ENCODE results near the gene BGN.

Gene BGN

GRCh38 chrX:153481043-153481442, 13.7 kb upstream of the BGN start:
- in situ Hi-C loops (cut with MboI; ENCODE audit: low sequenced_read_pairs) = no loop called here

GRCh38 chrX:153482376-153483015, 12.3 kb upstream of the BGN start:
- in situ Hi-C loops (cut with MboI; ENCODE audit: low sequenced_read_pairs) = no loop called here

DNA sequence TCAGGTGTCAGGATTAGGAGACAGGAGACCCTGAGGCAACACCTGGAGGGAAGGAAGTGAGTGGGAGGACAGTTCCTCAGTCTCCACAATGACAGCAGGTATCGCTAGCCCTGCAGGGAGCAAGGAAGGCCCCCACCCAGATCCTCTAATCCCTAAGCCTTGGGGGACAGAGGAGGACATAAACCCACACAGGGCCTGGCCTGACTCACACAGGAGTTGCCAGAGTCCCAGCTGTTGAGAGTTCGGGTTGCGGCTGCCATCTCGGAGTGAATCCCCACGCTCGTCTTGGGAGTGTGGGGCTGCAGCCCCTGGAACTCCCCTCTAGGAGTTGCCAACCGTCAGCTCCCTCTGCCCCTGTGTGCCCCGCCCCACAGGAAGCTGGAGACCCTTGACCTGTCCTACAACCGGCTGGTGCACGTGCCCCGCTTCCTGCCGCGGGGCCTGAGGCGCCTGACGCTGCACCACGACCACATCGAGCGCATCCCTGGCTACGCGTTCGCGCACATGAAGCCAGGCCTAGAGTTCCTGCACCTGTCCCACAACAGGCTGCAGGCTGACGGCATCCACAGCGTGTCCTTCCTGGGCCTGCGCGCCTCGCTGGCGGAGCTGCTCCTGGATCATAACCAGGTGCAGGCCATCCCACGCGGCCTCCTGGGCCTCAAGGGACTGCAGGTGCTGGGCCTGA, 9.2 kb upstream of the BGN start:
- in situ Hi-C loops (cut with MboI; ENCODE audit: low sequenced_read_pairs) = no loop called here

GRCh38 chrX:153486171-153486570, 8.6 kb upstream of the BGN start:
- in situ Hi-C loops (cut with MboI; ENCODE audit: low sequenced_read_pairs) = no loop called here

GRCh38 chrX:153487590-153488071, 7.1 kb upstream of the BGN start:
- in situ Hi-C loops (cut with MboI; ENCODE audit: low sequenced_read_pairs) = no loop called here

DNA sequence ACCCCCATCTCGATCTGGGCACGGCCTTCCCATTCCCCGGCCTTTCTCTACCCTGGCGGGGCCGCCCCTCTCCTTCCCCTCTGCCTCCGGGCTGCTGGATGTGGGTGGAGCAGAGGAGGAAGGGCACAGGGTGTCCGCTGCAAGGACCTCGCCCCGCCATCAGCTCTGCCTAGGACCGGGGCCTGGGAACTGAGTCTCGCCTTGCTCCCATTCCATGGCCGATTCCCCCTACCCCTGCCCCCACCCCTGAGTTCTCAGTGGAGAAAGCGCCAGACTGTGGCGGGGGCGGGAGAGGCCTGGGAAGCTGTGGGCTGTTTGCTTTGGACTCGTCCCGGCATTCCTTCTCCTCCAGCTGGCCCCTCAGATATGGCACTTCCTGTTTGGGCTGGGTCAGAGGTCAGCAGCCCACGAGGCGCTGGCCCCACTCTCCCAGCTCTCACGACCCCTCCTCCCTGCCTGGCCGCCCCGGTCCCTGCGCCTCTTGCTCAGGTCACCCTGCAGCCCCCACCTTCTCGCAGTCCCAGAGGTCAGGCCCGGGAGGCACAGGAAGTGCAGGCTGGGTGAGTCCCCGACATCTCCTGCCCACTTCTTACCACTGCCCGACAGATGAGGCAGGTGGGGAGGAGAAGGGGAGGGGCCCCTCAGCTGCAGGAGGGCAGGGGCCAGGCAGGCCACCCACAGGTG, 6.4 kb upstream of the BGN start:
- in situ Hi-C loops (cut with MboI; ENCODE audit: low sequenced_read_pairs) = no loop called here

GRCh38 chrX:153490217-153490930, 4.4 kb upstream of the BGN start:
- in situ Hi-C loops (cut with MboI; ENCODE audit: low sequenced_read_pairs) = no loop called here

DNA sequence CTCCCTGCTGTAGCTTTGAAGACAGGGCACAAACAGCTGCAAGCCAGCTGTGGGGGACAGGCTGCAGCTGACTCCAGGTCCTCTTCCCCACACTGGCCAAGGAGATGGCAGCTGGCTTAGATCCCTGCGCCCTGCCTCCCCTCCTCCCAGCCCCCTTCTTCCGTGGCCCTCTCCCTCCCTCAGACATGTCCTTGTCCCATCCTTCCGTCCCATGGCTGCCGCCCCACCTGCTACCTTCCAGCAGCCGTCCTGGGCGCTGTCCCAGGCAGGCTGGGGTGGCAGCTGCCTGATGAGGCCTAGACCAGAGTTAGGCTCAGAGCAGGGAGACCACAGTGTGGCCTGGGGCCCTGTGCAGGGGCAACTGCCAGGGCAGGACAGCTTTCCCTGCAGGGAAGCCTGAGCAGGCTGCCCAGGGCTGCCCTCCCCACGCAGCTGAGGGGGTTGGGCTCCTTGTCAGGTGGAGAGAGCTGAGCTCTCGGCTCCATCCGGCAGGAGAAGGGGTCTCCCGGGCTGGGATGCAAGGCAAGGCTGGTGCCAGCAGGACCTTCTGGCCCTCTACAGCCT, 3.3 kb upstream of the BGN start:
- in situ Hi-C loops (cut with MboI; ENCODE audit: low sequenced_read_pairs) = no loop called here

GRCh38 chrX:153491918-153492317, 2.9 kb upstream of the BGN start:
- in situ Hi-C loops (cut with MboI; ENCODE audit: low sequenced_read_pairs) = no loop called here

DNA sequence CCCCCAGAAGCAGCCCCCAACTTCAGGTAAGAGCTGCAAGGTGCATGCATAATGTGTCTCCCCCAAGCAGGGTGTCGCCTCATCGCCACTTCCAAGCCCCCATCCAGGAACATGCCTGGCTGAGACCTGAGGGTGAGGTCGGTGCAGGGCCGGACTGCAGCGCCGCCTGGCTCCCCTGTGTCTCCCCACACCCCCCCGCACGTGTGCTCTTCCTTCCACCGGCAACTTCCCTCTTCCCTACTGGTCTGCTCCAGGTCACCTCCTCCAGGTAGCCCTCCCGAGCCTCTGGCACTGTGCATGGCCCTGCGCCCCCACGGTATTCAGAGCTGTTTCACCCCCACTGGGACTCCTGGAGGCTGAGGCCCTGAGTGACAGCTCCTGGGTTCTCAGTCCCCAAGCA, 2.2 kb upstream of the BGN start:
- in situ Hi-C loops (cut with MboI; ENCODE audit: low sequenced_read_pairs) = no loop called here

GRCh38 chrX:153493085-153493484, 1.7 kb upstream of the BGN start:
- in situ Hi-C loops (cut with MboI; ENCODE audit: low sequenced_read_pairs) = no loop called here

GRCh38 chrX:153494061-153494460, 719 bp upstream of the BGN start:
- in situ Hi-C loops (cut with MboI; ENCODE audit: low sequenced_read_pairs) = no loop called here

DNA sequence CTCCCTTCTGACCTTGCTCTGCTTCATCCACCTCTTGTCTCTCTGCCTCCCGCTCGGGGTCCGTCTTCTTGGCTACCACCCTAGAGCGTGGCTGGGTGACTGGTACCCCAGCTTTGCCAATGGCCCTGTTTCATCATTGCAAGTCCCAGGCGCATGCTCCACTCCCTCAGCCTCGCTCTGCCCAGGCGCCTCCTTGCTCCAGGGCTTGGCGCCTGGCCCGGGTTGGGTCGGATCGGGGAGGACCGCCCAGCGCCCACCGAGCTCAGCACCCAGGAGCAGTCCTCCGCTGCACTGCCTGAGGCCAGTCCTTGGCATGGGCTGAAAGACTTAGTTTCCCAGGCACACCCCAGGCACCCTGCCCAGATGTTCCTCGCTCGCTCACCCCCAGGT, 577 bp downstream of the BGN start:
- in situ Hi-C loops (cut with MboI; ENCODE audit: low sequenced_read_pairs) = no loop called here

DNA sequence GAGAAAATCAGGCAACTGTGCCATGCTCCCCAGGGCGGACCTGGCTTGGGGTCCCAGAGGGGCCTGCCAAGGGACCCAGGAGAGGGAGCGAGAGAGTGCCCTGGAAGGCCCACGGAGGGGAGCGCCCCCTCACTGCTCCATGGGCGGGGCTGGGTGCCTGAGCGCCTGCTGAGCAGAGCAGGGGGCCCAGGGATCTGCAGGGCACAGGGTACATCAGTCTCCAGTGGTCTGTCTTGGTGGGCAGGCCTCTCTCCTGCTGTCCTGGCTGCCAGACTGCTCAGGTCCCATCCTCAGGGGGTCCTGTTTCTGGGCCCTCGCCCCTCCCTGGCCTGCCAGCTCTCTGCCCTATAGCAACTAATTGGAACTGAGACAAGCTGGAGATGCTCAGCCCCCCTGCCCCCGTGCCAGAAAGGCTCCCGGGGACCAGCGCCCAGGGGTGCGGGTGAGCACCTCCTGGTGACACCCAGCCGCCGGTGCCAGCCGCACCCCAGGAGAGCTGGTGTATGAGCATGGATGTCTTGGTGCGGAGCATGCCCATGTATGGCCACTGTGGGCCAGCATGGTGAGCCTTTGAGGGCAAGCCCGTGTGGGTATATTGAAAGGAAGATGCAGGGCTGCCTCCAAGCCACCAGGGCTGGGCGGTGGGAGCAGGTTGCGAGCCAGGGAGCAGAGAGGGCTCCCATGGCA, 1.3 kb downstream of the BGN start:
- in situ Hi-C loops (cut with MboI; ENCODE audit: low sequenced_read_pairs) = no loop called here

GRCh38 chrX:153496590-153496959, 1.8 kb downstream of the BGN start:
- in situ Hi-C loops (cut with MboI; ENCODE audit: low sequenced_read_pairs) = no loop called here

GRCh38 chrX:153498453-153498852, 3.7 kb downstream of the BGN start:
- in situ Hi-C loops (cut with MboI; ENCODE audit: low sequenced_read_pairs) = no loop called here

DNA sequence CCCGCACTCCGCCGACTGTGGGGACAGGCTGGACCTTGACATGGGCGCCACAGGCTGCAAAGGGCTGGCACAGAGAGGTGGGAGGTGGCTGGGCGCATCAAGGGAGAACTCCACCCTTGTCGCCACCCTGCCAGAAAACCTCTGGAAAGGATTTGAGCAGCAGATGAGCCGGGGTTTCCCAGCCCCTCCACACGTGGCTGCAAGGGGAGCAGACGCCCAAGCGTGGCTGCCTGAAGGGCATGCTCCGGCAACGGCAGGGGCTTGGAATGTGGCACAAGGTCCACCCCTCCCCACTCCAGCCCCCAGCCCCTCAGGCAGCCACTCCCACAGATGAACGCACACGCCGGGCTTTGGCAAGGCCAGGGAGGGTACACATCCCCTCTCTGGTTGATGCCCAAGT, 4.6 kb downstream of the BGN start:
- in situ Hi-C loops (cut with MboI; ENCODE audit: low sequenced_read_pairs) = no loop called here

GRCh38 chrX:153499876-153500275, 5.1 kb downstream of the BGN start:
- in situ Hi-C loops (cut with MboI; ENCODE audit: low sequenced_read_pairs) = no loop called here

GRCh38 chrX:153500676-153501280, 6.0 kb downstream of the BGN start:
- in situ Hi-C loops (cut with MboI; ENCODE audit: low sequenced_read_pairs) = no loop called here

- in situ Hi-C loops (cut with MboI; ENCODE audit: low sequenced_read_pairs) = no loop called here
Measured at GRCh38 chrX:153501530-153501929, 6.8 kb downstream of the BGN start.
